Thoracic aorta (tissue), 2 donors: ENCODE data around the gene PSAPL1. TPM values are rescaled to one million over a fixed set of nuclear protein-coding genes. Genes with fewer than 3 reads are reported as not detected.

ENCODE experiments used
- ATAC-seq: fragments of 150-250 bp; one replicate; pipeline ENCODE4 v1.8.0; 2017; ENCODE audit warnings: low read depth; ENCODE audit not compliant: insufficient number of reproducible peaks, low FRiP score
- DNase-seq: peaks from one replicate; pipeline ENCODE4 v3.0.0-alpha.2; 2020; ENCODE audit warnings: low spot score
- H3K27ac ChIP-seq, 2 donors: fragments of 200-600 bp; sonication (generic); 1 replicate in 1 of 2; 2 replicates in 1 of 2; pipeline ENCODE4 v1.5.1; 2016; ENCODE audit warnings: mild to moderate bottlenecking in 2 of 2, moderate library complexity in 2 of 2
- H3K27me3 ChIP-seq: fragments of 200-600 bp; sonication (generic); replicated peaks from 2 replicates; pipeline ENCODE4 v1.6.0; 2016; ENCODE audit warnings: mild to moderate bottlenecking; ENCODE audit not compliant: insufficient read depth
- H3K36me3 ChIP-seq: fragments of 200-600 bp; sonication (generic); one replicate; pipeline ENCODE4 v1.5.1; 2016
- H3K4me1 ChIP-seq, 2 donors: fragments of 200-600 bp; sonication (generic); 1 replicate in 1 of 2; 2 replicates in 1 of 2; pipeline versions ENCODE4 v1.5.1 to v1.6.0; 2016; ENCODE audit warnings: low read depth in 2 of 2, mild to moderate bottlenecking in 1 of 2; ENCODE audit not compliant: control insufficient read depth in 1 of 2
- H3K4me3 ChIP-seq: fragments of 200-600 bp; sonication (generic); 2 replicates; pipeline ENCODE4 v1.5.1; 2016; ENCODE audit warnings: mild to moderate bottlenecking
- H3K9me3 ChIP-seq: fragments of 200-600 bp; sonication (generic); 2 replicates; pipeline ENCODE4 v1.5.1; 2016
- CTCF ChIP-seq: fragments of 200-600 bp; sonication (generic); IDR thresholded peaks from one replicate; pipeline ENCODE4 v1.5.1; 2019; ENCODE audit warnings: antibody characterized with exemption
- total RNA-seq, 2 donors: library from RNA; depleted of rRNA; stranded (reverse); fragments of >200 nt; gene quantifications; one replicate each; pipeline versions ENCODE4 v1.1.0 to v1.2.3, GENCODE V29; 2016

The PSAPL1 gene
- total RNA-seq, 2 donors from 2014 or later, result 0.14 TPM; not detected in 1

GRCh38 chr4:7384929-7385890 lies 49.5 kb downstream of the PSAPL1 start:
- H3K9me3 ChIP-seq, result no peaks in the 10 kb centered on the region
- ATAC-seq (no peak), DNase-seq (no peak)
- TF ChIP-seq CTCF, result no peak
- no peaks in the 10 kb centered on the region for H3K27me3 ChIP-seq
- no peak overlapping the region for H3K27ac ChIP-seq
- H3K4me1 ChIP-seq, result no peaks in the 10 kb centered on the region
- no peaks in the 10 kb centered on the region for H3K36me3 ChIP-seq
- H3K4me3 ChIP-seq, result no peak overlapping the region

- ATAC-seq, result no peak
- Histone ChIP-seq H3K36me3 (no peaks in the 10 kb centered on the region), H3K4me3 (no peak overlapping the region), H3K4me1 (no peaks in the 10 kb centered on the region), H3K9me3 (no peaks in the 10 kb centered on the region), H3K27ac (no peak overlapping the region), H3K27me3 (no peaks in the 10 kb centered on the region)
- no peak for TF ChIP-seq CTCF
- no peak for DNase-seq
Measured at GRCh38 chr4:7384003-7384928, 50.5 kb downstream of the PSAPL1 start.

GRCh38 chr4:7383266-7383665 lies 51.5 kb downstream of the PSAPL1 start:
- Histone ChIP-seq H3K27ac (no peak overlapping the region), H3K27me3 (no peaks in the 10 kb centered on the region), H3K9me3 (no peaks in the 10 kb centered on the region), H3K4me3 (no peak overlapping the region), H3K36me3 (no peaks in the 10 kb centered on the region), H3K4me1 (no peaks in the 10 kb centered on the region)
- DNase-seq, result no peak
- ATAC-seq, result no peak
- TF ChIP-seq CTCF, result no peak

GRCh38 chr4:7382634-7383014 lies 52.1 kb downstream of the PSAPL1 start:
- Histone ChIP-seq H3K27me3 (no peaks in the 10 kb centered on the region), H3K36me3 (no peaks in the 10 kb centered on the region), H3K4me1 (no peaks in the 10 kb centered on the region), H3K4me3 (no peak overlapping the region), H3K9me3 (no peaks in the 10 kb centered on the region), H3K27ac (no peak overlapping the region)
- ATAC-seq, result no peak
- no peak for TF ChIP-seq CTCF
- DNase-seq, result no peak
